PFSK-1 (cell line): ENCODE data around the gene SLX9.

Source experiments
- POLR2AphosphoS5 ChIP-seq: IDR thresholded peaks from 2 replicates; pipeline ENCODE4 v1.6.1; 2012; ENCODE audit warnings: low read depth, mild to moderate bottlenecking, control low read depth, low read length, moderate library complexity
- SIN3A ChIP-seq: IDR thresholded peaks from 2 replicates; pipeline ENCODE4 v1.6.1; 2012; ENCODE audit warnings: mild to moderate bottlenecking, low read length, moderate library complexity, borderline replicate concordance; ENCODE audit not compliant: insufficient read depth
- TAF1 ChIP-seq: IDR thresholded peaks from 2 replicates; pipeline ENCODE4 v1.6.1; 2012; ENCODE audit warnings: low read length, control low read depth, borderline replicate concordance; ENCODE audit not compliant: insufficient read depth

DNA sequence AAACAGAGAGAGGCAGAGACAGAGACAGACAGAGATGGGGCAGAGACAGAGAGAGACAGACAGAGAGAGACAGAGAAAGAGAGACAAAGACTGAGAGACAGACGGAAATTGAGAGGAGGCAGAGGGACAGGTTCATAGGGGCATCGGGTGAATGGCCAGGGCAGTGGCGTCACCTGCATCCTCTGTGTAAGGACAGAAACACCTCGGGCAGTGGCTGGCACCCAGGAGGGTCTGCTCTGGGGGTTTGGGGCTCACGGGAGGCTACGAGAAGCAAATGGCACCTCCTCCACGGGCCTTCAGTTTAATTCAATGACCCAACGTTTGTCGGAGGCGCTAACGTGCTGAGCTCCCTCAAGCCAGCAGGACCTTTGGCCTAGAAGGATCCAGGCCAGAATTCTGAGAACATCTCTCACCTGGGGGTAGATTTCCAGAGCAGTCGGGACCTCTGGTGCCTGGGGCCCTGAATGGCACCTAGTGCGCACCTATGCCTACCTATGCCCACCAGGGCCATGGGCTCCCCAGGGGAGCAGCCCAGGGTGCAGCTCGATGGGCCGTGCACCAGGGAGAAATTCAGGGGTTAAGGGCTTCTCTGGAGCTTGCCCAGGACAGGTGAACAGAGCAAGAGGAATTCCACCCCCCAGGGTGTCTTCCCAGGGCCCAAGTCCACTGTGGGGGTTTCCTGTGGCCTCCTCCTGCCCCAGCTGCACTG lies 45.7 kb upstream of the SLX9 start:
- TF ChIP-seq TAF1: no peak
- TF ChIP-seq SIN3A: no peak
- no peak for TF ChIP-seq POLR2AphosphoS5
